ENCODE measurements around the gene TSPAN3. TPM values are rescaled to one million over a fixed set of nuclear protein-coding genes. Genes with fewer than 3 reads are reported as not detected.

The TSPAN3 gene
- total RNA-seq, 1 experiment from 2014 or later = 140 TPM

DNA sequence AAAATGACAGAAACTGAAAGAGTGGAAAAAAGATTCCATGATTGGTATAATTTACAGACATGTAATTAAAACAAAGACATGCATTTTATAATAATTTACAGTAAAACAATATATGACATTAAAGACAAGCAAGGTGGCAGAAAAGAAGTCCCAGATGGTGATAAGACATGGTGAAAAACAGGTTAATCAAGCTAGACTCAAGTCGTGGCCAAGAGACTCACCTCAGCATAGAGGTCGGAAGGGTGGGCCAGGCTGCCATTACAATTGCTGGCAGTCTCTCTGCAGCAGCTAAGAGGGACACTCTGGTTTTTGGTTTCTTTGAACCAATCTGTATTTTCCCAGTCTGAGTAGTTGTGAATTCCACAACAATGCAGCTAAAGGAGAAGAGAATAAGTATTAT is 18.4 kb downstream of the TSPAN3 start:
- Histone ChIP-seq H3K27me3 (ENCODE audit: low read length) (no peaks in the 10 kb centered on the region), H3K4me3 (ENCODE audit: low read length) (no peak overlapping the region), H3K4me1 (ENCODE audit: insufficient read depth, low read length) (peaks cover 9% of the 10 kb centered on the region), H4K20me1 (ENCODE audit: low read length) (no peaks in the 10 kb centered on the region), H3K9ac (ENCODE audit: low read length) (no peak overlapping the region), H3K36me3 (ENCODE audit: low read depth, low read length) (peaks cover 25% of the 10 kb centered on the region), H3K9me3 (ENCODE audit: low read length) (no peaks in the 10 kb centered on the region), H3K4me2 (ENCODE audit: low read length) (no peak overlapping the region), H3K27ac (ENCODE audit: low read length) (no peak overlapping the region), H3K9me2 (replicated peaks; ENCODE audit: low read length) (no peaks in the 10 kb centered on the region), H3K79me2 (ENCODE audit: low read length) (peaks cover 18% of the 10 kb centered on the region), H3F3A (ENCODE audit: low read length, unreplicated experiment) (no peaks in the 10 kb centered on the region), H2AFZ (ENCODE audit: low read length) (no peak overlapping the region)
- ChIA-PET POLR2A (ENCODE audit: unreplicated experiment) (no interaction called here), CTCF (no interaction called here)
- intact Hi-C loops (cut with micrococcal nuclease) = no loop called here
- ATAC-seq (no peak), DNase-seq (no peak)
- TF ChIP-seq, protein P1, sequence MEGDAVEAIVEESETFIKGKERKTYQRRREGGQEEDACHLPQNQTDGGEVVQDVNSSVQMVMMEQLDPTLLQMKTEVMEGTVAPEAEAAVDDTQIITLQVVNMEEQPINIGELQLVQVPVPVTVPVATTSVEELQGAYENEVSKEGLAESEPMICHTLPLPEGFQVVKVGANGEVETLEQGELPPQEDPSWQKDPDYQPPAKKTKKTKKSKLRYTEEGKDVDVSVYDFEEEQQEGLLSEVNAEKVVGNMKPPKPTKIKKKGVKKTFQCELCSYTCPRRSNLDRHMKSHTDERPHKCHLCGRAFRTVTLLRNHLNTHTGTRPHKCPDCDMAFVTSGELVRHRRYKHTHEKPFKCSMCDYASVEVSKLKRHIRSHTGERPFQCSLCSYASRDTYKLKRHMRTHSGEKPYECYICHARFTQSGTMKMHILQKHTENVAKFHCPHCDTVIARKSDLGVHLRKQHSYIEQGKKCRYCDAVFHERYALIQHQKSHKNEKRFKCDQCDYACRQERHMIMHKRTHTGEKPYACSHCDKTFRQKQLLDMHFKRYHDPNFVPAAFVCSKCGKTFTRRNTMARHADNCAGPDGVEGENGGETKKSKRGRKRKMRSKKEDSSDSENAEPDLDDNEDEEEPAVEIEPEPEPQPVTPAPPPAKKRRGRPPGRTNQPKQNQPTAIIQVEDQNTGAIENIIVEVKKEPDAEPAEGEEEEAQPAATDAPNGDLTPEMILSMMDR (conservative IDR thresholded peaks at IDR 0.05; ENCODE audit: low read depth, low read length) = no peak
- TF ChIP-seq EZH2phosphoT487 (IDR thresholded peaks at IDR 0.05; ENCODE audit: borderline replicate concordance, low read length) (no peak), EZH2 (IDR thresholded peaks at IDR 0.05; ENCODE audit: low read length, unreplicated experiment) (no peak)
- no TSS peak for BruUV-seq (replicated peaks)

DNA sequence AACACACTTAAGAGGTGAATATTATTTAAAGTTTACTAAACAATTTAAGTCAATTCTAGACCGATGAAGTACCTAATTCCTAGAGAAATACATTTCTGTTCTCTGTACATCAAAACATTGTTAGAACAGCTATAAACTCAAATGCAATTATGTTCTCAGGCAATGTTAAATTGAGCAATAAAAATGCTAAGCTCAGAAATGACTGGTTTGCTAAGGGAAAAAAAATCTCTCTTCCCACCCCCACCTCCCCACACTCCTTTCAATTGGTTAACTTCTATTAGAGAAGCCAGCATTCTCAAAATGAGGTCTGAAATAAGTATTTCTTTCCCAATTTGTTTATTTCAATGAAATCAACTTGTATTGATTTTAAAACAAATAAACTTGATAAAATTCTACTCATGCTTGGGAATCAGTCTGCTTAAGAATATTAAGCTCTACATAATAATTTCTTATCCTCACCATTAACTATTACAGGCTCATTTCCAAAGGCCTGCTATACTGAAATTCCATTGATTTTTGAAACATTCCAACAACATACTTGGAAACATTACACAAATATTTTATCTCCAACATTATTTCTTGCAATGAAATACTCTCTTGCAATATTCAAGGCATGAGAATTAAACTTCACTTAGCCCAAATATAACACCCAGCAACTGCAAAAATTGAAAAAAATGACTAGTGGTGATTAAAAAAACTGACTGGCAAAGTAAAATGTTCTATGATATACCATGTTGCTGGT is 22.6 kb downstream of the TSPAN3 start:
- no peaks in the 10 kb centered on the region for H3K9me3 ChIP-seq (ENCODE audit: low read length)
- no TSS peak for BruUV-seq (replicated peaks)
- H3K4me2 ChIP-seq (ENCODE audit: low read length) = no peak overlapping the region
- ChIA-PET CTCF (no interaction called here), POLR2A (ENCODE audit: unreplicated experiment) (no interaction called here)
- DNase-seq (no peak), ATAC-seq (no peak)
- H3F3A ChIP-seq (ENCODE audit: low read length, unreplicated experiment) = no peaks in the 10 kb centered on the region
- H2AFZ ChIP-seq (ENCODE audit: low read length) = no peak overlapping the region
- H3K27me3 ChIP-seq (ENCODE audit: low read length) = no peaks in the 10 kb centered on the region
- no peaks in the 10 kb centered on the region; the same call in 1 of the 2 replicates for H3K4me1 ChIP-seq (ENCODE audit: insufficient read depth, low read length)
- peaks cover 31% of the 10 kb centered on the region for H3K36me3 ChIP-seq (ENCODE audit: low read depth, low read length)
- H3K27ac ChIP-seq (ENCODE audit: low read length) = no peak overlapping the region
- H4K20me1 ChIP-seq (ENCODE audit: low read length) = no peaks in the 10 kb centered on the region
- no peak overlapping the region for H3K9ac ChIP-seq (ENCODE audit: low read length)
- H3K4me3 ChIP-seq (ENCODE audit: low read length) = no peak overlapping the region
- intact Hi-C loops (cut with micrococcal nuclease) = no loop called here
- no peaks in the 10 kb centered on the region for H3K79me2 ChIP-seq (ENCODE audit: low read length)
- TF ChIP-seq EZH2phosphoT487 (IDR thresholded peaks at IDR 0.05; ENCODE audit: borderline replicate concordance, low read length) (no peak), EZH2 (IDR thresholded peaks at IDR 0.05; ENCODE audit: low read length, unreplicated experiment) (no peak)
- TF ChIP-seq, protein P1 (conservative IDR thresholded peaks at IDR 0.05; ENCODE audit: low read depth, low read length) = no peak
- no peaks in the 10 kb centered on the region for H3K9me2 ChIP-seq (replicated peaks; ENCODE audit: low read length)

DNA sequence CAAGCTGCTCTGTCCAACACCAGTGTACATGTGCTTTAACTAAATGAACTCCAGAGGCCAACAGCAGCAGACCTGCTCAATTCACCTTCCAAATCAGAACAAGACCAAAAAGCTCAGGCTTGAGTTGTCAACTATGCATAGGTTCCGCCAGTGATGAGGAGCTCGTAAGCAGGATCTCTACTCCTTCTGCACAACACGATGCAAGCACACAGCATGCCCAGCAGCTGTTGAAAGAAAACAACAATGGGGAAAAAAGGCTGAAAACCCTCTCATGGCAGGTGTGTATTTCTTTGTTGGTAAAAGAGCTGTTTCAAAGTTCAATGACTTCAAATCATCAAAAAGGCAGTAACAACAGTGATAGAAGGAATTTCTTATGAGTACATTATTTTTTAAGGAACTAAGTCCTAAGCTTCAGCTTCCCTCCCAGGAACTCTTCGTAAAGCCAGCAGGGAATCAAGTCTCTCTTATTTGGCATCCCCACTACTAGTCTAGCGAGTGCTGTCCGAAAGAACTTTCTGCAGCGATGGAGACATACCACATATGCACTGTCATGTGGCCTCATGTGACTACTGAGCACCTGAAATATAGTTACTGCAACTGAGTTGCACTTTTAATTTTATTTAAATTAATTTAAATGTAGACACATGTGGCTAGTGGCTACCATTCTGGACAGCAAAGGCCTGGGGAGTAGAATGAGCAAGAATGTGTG is 24.1 kb downstream of the TSPAN3 start:
- H4K20me1 ChIP-seq (ENCODE audit: low read length) = no peaks in the 10 kb centered on the region
- DNase-seq (no peak), ATAC-seq (no peak)
- no peak for TF ChIP-seq EZH2 (IDR thresholded peaks at IDR 0.05; ENCODE audit: low read length, unreplicated experiment)
- TF ChIP-seq, protein P1 (conservative IDR thresholded peaks at IDR 0.05; ENCODE audit: low read depth, low read length) = no peak
- TF ChIP-seq EZH2phosphoT487 (IDR thresholded peaks at IDR 0.05; ENCODE audit: borderline replicate concordance, low read length) = no peak
- no peak overlapping the region for H3K27ac ChIP-seq (ENCODE audit: low read length)
- ChIA-PET CTCF (interaction anchor here (0.8 kb wide), 1 partner anchor 12 kb away, joined by 3 read pairs; no protein-coding TSS in a partner anchor), POLR2A (ENCODE audit: unreplicated experiment) (no interaction called here)
- BruUV-seq (replicated peaks) = no TSS peak
- no peaks in the 10 kb centered on the region for H3K9me2 ChIP-seq (replicated peaks; ENCODE audit: low read length)
- H3K36me3 ChIP-seq (ENCODE audit: low read depth, low read length) = peaks cover 22% of the 10 kb centered on the region; the same call in 1 of the 2 replicates
- intact Hi-C loops (cut with micrococcal nuclease) = no loop called here
- no peak overlapping the region for H3K4me3 ChIP-seq (ENCODE audit: low read length)
- no peaks in the 10 kb centered on the region for H3K27me3 ChIP-seq (ENCODE audit: low read length)
- no peaks in the 10 kb centered on the region for H3F3A ChIP-seq (ENCODE audit: low read length, unreplicated experiment)
- H3K4me1 ChIP-seq (ENCODE audit: insufficient read depth, low read length) = no peaks in the 10 kb centered on the region
- no peak overlapping the region for H2AFZ ChIP-seq (ENCODE audit: low read length)
- H3K79me2 ChIP-seq (ENCODE audit: low read length) = no peaks in the 10 kb centered on the region
- no peak overlapping the region for H3K4me2 ChIP-seq (ENCODE audit: low read length)
- no peak overlapping the region for H3K9ac ChIP-seq (ENCODE audit: low read length)
- no peaks in the 10 kb centered on the region for H3K9me3 ChIP-seq (ENCODE audit: low read length)

Measured in PC-3 (cell line).